ENCODE results near the gene FAM98C. TPM values are rescaled to one million over a fixed set of nuclear protein-coding genes. Genes with fewer than 3 reads are reported as not detected.

FAM98C gene
- total RNA-seq, 1 donor from 2014 or later, result 37.1 TPM

DNA sequence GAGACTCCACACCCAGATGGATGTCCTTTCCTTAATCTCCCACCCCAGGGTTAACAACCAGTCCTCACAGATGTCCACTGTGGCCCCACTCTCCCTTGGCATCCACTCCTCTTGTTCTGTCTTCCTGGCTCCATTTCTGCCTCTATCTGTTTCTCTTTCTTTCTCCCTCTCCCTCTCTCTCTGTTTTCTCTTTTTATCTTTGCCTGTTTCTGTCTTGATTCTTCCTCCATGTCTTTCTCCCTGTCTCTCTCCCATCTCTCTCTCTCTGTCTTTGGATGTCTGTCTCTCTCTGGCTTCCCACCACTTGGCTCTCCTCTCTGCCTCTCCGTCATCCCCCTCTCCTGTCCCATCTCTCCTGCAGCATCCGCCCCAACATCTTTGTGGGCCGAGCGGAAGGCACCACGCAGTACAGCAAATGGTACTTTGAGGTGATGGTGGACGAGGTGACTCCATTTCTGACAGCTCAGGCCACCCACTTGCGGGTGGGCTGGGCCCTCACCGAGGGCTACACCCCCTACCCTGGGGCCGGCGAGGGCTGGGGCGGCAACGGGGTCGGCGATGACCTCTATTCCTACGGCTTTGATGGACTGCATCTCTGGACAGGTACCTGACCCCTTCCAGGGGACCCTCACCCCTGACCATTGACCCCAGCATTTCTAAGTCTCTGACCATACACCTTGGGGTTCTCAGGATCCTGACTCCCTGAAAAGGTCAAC, 55.0 kb downstream of the FAM98C start:
- TF ChIP-seq, protein P1, sequence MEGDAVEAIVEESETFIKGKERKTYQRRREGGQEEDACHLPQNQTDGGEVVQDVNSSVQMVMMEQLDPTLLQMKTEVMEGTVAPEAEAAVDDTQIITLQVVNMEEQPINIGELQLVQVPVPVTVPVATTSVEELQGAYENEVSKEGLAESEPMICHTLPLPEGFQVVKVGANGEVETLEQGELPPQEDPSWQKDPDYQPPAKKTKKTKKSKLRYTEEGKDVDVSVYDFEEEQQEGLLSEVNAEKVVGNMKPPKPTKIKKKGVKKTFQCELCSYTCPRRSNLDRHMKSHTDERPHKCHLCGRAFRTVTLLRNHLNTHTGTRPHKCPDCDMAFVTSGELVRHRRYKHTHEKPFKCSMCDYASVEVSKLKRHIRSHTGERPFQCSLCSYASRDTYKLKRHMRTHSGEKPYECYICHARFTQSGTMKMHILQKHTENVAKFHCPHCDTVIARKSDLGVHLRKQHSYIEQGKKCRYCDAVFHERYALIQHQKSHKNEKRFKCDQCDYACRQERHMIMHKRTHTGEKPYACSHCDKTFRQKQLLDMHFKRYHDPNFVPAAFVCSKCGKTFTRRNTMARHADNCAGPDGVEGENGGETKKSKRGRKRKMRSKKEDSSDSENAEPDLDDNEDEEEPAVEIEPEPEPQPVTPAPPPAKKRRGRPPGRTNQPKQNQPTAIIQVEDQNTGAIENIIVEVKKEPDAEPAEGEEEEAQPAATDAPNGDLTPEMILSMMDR (conservative IDR thresholded peaks at IDR 0.05; ENCODE audit: low read depth, low read length), result no peak
- H3K4me3 ChIP-seq (ENCODE audit: low read depth, low read length), result no peak overlapping the region
- DNase-seq (ENCODE audit: low read depth), result no peak

Other genes with a start within 250 kb of the FAM98C start
- gene DPF1, start 178.9 kb upstream of the FAM98C start, total RNA-seq, result 1.3 and 2.6 TPM in 2 replicates
- 13.4 and 14.3 TPM in 2 replicates for gene PPP1R14A, start 146.7 kb upstream of the FAM98C start, total RNA-seq
- gene SPINT2, start 138.5 kb upstream of the FAM98C start, total RNA-seq, result 539 and 548 TPM in 2 replicates
- 267 and 305 TPM in 2 replicates for gene C19orf33, start 98.8 kb upstream of the FAM98C start, total RNA-seq
- gene YIF1B, start 87.1 kb upstream of the FAM98C start, total RNA-seq, result 72.2 and 90.6 TPM in 2 replicates
- gene KCNK6, start 83.2 kb upstream of the FAM98C start, total RNA-seq, result 3.8 and 3.9 TPM in 2 replicates
- gene CATSPERG, start 67.3 kb upstream of the FAM98C start, total RNA-seq, result 0.51 and 1.2 TPM in 2 replicates
- 227 and 369 TPM in 2 replicates for gene PSMD8, start 28.5 kb upstream of the FAM98C start, total RNA-seq
- gene GGN, start 15.1 kb upstream of the FAM98C start, total RNA-seq, result 0.87 and 1.8 TPM in 2 replicates
- gene SPRED3, start 14.4 kb upstream of the FAM98C start, total RNA-seq, result 2.8 and 5.2 TPM in 2 replicates
- gene RASGRP4, start 23.1 kb downstream of the FAM98C start, total RNA-seq, result not detected in 2 replicates
- 0.12 TPM in 1 of 2 replicates, not detected in the other for gene RYR1, start 30.6 kb downstream of the FAM98C start, total RNA-seq
- 0.43 and 3.1 TPM in 2 replicates for gene MAP4K1, start 214.9 kb downstream of the FAM98C start, total RNA-seq
- gene EIF3K, start 216.1 kb downstream of the FAM98C start, total RNA-seq, result 548 and 564 TPM in 2 replicates
- gene ACTN4, start 244.6 kb downstream of the FAM98C start, total RNA-seq, result 629 and 634 TPM in 2 replicates

Measured in epithelial cell of proximal tubule (primary cell).